ENCODE measurements around the gene SLC6A13. TPM values are rescaled to one million over a fixed set of nuclear protein-coding genes. Genes with fewer than 3 reads are reported as not detected.

The SLC6A13 gene
- total and polyA plus RNA-seq, 10 of the 15 experiments (the other 5 are each of a cell fraction or from before 2014, with no cell fraction given): 0.18 to 1.2 (median 0.20) TPM; not detected in 3

- no peak for TF ChIP-seq CUX1 (IDR thresholded peaks at IDR 0.05; ENCODE audit: insufficient replicate concordance, low read depth, low read length)
- TF ChIP-seq TCF7 (IDR thresholded peaks at IDR 0.05; ENCODE audit: borderline replicate concordance): no peak
- TF ChIP-seq ZNF592 (IDR thresholded peaks at IDR 0.05): no peak
- TF ChIP-seq ZBTB33 (IDR thresholded peaks at IDR 0.05): no peak
These were observed 30.6 kb upstream of the SLC6A13 start (continued) for GRCh38 chr12:293199-293598.
